Right lobe of liver (tissue), 4 donors: Measurements from ENCODE around the gene SPATA46.

Source experiments
- POLR2A ChIP-seq: fragments of 450-650 bp; IDR thresholded peaks from one replicate; pipeline ENCODE4 v1.6.1; 2017; ENCODE audit warnings: antibody characterized with exemption, mild to moderate bottlenecking
- TF ChIP-seq, protein P1 (sequence below), 4 donors: fragments of 200-600 bp in 3 of 4; fragments of 450-650 bp in 1 of 4; IDR thresholded peaks; one replicate each; pipeline versions ENCODE4 v1.5.1 to v1.8.0; 2016 to 2022; ENCODE audit warnings: antibody characterized with exemption in 4 of 4, mild to moderate bottlenecking in 2 of 4
- donor health status: DM: no; HTN: no; CAD: no.
- donor health status: DM: no; HTN: no; CAD: no.
- donor health status: DM: no; HTN: yes; CAD: no.

DNA sequence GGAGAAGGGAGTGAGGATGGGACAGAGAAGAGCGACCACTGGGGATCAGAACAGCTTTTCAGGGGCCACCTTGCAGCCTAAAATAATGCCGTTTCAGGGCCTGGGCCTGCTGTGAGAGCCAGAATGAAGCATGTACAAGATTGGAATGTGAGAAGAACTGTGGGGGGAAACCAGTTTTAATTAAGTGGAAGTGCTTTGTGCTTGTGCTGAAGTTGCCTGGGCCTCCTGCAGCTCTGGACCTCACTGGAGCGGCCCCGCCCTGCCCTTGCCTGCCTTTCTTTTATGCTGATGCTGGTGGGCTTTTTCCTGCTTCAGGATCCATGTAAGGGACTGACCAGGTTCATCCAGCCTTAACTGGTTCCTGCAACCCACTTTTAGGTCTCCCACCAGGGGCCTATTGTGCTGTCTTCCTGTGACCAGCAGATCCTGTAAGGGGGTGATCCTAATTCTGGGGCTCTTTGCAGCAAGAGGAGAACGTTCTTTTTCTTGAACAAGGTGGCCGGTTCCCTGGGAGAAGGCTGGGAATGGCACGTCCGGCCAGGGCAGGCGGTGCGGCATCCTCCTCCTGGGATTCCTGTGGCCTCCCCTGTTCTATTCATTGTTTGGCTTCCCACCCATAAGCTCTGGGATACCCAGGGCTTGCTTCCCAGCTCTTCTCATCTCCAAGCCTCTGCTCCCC is 8.1 kb upstream of the SPATA46 start:
- no peak for TF ChIP-seq POLR2A
- TF ChIP-seq, protein P1, sequence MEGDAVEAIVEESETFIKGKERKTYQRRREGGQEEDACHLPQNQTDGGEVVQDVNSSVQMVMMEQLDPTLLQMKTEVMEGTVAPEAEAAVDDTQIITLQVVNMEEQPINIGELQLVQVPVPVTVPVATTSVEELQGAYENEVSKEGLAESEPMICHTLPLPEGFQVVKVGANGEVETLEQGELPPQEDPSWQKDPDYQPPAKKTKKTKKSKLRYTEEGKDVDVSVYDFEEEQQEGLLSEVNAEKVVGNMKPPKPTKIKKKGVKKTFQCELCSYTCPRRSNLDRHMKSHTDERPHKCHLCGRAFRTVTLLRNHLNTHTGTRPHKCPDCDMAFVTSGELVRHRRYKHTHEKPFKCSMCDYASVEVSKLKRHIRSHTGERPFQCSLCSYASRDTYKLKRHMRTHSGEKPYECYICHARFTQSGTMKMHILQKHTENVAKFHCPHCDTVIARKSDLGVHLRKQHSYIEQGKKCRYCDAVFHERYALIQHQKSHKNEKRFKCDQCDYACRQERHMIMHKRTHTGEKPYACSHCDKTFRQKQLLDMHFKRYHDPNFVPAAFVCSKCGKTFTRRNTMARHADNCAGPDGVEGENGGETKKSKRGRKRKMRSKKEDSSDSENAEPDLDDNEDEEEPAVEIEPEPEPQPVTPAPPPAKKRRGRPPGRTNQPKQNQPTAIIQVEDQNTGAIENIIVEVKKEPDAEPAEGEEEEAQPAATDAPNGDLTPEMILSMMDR (IDR thresholded peaks at IDR 0.05): no peak
